GM18907 (cell line): ENCODE measurements around the gene ADGRG3.
"Not testable (repeated sequence)": the region's sequence is repeated elsewhere in the genome, so short reads cannot be mapped to it uniquely, and the experiment has no call there.

ENCODE experiments used
- ATAC-seq: cut with Tn5 transposase; IDR thresholded peaks from one replicate; pipeline ENCODE4 v1.9.1; 2021; ENCODE audit warnings: mild to moderate bottlenecking, moderate library complexity; ENCODE audit not compliant: unreplicated experiment

The ADGRG3 gene

DNA sequence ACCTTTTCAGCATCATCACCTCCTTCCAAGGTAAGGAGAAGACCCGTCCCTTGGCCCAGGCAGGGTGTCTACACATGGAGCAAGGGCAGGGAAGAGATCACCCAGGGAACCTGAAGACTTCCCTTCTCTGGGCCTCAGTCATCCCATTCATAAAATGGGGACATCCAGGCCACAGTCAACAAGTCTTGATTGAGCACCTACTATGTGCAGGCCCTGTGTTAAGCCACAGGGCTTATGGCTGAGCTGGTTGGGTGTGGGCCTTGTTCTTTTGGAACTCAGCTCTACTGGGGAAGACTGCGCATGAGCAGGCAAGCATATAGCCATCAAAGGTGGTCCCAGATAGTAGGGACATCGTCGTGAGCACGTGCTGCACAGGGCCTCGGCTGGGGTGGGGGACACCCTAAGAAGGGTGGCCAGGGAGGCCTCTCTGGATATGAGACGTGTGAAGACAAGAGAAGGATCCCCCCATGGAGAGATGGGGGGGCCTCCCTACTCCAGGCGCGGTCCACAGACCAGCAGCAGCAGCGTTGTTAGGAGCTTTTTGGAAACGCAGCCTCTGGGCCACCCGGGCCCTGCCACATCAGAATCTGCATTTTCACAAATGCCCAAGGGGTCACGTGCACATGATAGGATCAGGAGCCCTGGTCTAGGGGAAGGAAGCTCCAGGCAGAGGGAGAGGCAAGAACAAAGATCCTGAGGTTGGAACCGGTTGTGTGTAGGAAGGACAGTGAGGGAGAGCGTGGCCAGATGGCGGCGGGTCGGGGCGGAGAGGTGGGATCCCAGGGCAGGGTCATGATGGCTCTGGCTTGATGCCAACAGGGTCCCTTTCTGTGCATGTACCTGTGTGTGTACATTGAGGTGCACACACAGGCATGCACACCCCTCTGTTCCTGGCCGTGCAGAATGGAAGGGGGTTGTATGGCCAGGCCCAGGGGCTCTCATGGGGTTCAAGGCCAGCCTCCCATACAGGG lies 5.9 kb upstream of the ADGRG3 start:
- ATAC-seq = no peak

- no peak for ATAC-seq
These were observed 4.7 kb upstream of the ADGRG3 start for GRCh38 chr16:57663436-57663835.

DNA sequence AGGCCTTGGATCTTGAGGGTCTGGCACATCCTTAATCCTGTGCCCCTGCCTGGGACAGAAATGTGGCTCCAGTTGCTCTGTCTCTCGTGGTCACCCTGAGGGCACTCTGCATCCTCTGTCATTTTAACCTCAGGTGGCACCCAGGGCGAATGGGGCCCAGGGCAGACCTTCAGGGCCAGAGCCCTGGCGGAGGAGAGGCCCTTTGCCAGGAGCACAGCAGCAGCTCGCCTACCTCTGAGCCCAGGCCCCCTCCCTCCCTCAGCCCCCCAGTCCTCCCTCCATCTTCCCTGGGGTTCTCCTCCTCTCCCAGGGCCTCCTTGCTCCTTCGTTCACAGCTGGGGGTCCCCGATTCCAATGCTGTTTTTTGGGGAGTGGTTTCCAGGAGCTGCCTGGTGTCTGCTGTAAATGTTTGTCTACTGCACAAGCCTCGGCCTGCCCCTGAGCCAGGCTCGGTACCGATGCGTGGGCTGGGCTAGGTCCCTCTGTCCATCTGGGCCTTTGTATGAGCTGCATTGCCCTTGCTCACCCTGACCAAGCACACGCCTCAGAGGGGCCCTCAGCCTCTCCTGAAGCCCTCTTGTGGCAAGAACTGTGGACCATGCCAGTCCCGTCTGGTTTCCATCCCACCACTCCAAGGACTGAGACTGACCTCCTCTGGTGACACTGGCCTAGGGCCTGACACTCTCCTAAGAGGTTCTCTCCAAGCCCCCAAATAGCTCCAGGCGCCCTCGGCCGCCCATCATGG lies 4.0 kb upstream of the ADGRG3 start:
- no peak for ATAC-seq

DNA sequence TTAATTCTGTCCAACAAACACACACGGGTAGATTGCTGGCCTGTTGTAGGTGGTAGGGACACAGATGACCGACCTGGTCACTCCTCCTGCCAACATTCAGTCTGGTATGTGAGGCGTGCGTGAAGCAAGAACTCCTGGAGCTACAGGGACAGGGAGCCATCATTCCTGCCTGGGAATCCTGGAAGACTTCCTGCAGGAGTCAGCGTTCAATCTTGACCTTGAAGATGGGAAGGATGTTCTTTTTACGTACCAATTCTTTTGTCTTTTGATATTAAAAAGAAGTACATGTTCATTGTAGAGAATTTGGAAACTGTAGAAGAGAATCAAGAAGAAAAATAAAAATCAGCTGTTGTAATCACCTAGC lies 3.5 kb upstream of the ADGRG3 start:
- no peak for ATAC-seq

GRCh38 chr16:57665541-57665940 lies 2.6 kb upstream of the ADGRG3 start:
- ATAC-seq = no peak

- no peak for ATAC-seq
These were observed 1.6 kb upstream of the ADGRG3 start for GRCh38 chr16:57666353-57667047.

DNA sequence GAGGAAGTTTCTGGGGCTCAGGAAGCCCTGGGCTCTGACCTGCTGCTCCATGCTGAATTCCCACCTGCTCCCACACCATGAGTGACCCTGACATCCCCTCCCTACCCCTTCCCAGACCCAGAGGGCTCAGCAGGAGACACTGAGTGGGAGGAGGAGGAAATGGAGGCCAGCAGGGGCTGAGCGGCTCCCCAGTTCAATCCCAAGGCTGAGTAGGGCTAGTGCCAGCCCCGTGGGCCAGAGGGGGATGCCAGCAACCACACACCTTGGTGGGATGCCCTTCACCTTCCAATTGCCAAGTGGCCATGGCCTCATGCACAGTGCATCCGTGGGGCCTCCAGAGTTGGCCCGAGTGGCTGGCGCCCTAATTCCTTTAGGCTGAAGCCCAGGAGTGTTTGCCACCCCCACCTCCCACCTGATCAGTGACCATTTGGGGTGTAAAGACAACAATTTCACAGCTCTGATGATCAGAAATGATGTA lies 1.0 kb upstream of the ADGRG3 start:
- ATAC-seq = no peak

GRCh38 chr16:57667526-57668262 lies 412 bp upstream of the ADGRG3 start:
- no peak for ATAC-seq

GRCh38 chr16:57668630-57669475 lies 747 bp downstream of the ADGRG3 start:
- ATAC-seq = no peak

- ATAC-seq = no peak
These were observed 1.5 kb downstream of the ADGRG3 start for GRCh38 chr16:57669476-57670162.

GRCh38 chr16:57670196-57670595 lies 2.1 kb downstream of the ADGRG3 start:
- ATAC-seq = no peak

DNA sequence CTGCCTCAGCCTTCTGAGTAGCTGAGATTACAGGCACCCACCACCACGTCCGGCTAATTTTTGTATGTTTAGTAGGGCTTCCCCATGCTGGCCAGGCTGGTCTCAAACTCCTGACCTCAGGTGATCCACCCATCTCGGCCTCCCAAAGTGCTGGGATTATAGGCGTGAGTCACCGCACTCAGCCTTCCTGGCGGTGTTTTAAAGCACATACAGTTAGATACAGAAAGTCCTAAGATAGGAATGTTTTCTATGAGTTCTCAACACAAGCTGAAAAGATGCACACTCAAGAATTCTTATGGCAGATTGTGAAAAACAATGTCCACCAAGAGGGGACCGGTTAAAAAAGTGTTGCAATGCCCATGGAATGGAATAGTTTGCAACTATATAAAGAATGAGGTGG lies 3.3 kb downstream of the ADGRG3 start:
- not testable (repeated sequence) for ATAC-seq

DNA sequence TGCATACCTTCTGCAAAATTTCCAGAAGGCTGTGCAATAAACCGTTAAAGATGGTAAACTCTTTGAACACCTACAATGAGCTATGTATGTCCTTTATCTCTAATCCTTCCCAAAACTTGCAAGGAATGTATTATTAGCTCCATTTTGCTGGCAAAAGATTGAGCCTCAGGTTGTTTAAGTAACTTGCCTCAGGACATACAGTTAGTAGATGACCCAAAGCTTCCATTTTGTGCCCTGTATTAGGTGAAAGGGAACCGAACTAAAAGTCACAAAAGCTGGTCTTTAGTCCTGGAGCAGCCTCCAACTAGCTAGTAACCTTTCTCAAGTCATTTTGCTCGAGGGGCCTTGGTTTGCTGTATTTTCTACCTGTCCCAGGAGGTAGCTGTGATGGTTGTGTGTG lies 4.3 kb downstream of the ADGRG3 start:
- ATAC-seq = no peak

DNA sequence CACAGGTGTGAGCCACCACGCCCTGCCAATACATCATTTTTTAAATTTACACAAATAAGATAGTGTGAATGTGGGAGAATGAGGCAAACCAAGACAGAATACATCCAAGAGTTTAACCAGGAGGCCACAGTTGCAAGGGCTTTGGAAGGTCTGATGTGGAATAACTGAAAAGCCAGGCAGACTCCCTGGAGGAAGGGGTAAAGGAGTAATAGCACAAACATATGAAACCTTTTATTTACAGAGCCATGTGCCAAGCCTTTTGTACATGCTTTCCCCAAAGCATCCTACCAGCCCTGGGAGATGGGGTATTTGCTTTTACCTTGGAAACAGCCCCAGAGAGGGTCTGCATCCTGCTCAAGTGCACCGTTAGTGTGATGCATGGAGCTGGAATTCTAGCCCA lies 4.7 kb downstream of the ADGRG3 start:
- no peak for ATAC-seq

DNA sequence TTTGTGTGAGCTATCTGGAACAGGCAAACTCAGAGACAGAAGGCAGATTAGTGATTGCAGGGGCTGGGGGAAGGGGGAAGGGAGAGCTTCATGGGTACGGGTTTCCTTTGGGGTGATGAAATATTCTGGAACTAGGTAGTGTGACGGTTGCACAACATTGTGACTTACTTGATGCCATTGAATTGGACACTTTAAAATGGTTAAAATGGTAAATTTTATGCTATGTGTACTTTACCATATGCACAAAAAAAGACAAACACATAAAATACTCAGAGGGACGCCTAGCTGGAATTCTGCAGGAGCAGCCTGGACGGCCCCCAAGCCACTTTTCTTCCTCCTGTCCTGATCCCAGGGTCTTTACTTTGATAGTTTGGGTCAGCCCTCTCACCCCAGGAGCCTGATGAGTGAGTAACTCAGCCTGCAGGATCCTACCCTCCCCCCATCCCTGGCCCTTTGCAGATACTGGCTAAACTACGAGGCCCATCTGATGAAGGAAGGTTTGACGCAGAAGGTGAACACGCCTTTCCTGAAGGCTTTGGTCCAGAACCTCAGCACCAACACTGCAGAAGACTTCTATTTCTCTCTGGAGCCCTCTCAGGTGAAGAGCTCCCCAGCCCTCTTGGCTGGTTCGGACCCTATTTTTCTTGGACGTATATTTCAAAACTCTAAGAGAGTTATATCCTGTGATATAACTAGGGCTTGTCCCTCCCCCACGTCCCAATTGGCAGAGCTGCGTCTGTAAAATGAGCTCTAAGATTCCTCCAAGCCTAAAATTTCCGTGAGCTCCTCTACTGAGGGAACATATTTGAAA lies 7.8 kb downstream of the ADGRG3 start:
- ATAC-seq = no peak

- no peak for ATAC-seq
These were observed 8.5 kb downstream of the ADGRG3 start for GRCh38 chr16:57676553-57677085.

GRCh38 chr16:57677622-57678369 lies 9.7 kb downstream of the ADGRG3 start:
- ATAC-seq = no peak
